Raji (cell line): ENCODE data around the gene AFTPH.

Experiments
- POLR2A ChIP-seq: IDR thresholded peaks from 2 replicates; pipeline ENCODE4 v1.6.1; 2011; ENCODE audit warnings: low read depth, low read length, control low read depth; ENCODE audit not compliant: insufficient read depth

Gene AFTPH, protein sequence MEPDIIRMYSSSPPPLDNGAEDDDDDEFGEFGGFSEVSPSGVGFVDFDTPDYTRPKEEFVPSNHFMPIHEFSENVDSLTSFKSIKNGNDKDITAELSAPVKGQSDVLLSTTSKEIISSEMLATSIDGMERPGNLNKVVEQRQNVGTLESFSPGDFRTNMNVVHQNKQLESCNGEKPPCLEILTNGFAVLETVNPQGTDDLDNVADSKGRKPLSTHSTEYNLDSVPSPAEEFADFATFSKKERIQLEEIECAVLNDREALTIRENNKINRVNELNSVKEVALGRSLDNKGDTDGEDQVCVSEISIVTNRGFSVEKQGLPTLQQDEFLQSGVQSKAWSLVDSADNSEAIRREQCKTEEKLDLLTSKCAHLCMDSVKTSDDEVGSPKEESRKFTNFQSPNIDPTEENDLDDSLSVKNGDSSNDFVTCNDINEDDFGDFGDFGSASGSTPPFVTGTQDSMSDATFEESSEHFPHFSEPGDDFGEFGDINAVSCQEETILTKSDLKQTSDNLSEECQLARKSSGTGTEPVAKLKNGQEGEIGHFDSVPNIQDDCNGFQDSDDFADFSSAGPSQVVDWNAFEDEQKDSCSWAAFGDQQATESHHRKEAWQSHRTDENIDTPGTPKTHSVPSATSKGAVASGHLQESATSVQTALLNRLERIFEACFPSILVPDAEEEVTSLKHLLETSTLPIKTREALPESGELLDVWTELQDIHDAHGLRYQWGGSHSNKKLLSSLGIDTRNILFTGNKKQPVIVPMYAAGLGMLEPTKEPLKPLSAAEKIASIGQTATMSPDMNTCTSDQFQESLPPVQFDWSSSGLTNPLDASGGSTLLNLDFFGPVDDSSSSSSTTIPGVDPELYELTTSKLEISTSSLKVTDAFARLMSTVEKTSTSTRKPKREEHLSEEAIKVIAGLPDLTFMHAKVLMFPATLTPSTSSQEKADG

GRCh38 chr2:64523666-64524603, at the start of gene AFTPH:
AFTPH (plus strand) TSS chr2:64524328; CDS start chr2:64551475, 27,147 bp downstream.
- TF ChIP-seq POLR2A, result peak; percentile 96

DNA sequence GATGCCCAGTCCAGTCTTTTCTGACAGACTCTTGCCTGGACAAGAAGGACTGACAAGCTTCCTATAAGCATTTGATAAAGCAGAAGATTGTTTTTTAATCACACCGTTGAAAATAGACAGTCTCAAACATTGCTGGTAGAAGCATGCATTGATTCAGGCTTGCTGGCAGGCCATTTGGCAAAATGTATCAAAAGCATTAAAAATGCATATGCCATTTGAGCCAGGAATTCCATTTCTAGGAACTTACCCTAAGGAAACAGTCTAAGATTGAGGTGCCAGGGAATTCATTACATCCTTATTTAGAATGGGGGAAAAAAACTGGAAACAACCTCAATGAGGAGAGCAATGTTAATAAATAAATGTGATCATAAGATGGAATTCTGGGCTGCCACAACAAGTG, 49.5 kb upstream of the AFTPH start:
- no peak for TF ChIP-seq POLR2A

DNA sequence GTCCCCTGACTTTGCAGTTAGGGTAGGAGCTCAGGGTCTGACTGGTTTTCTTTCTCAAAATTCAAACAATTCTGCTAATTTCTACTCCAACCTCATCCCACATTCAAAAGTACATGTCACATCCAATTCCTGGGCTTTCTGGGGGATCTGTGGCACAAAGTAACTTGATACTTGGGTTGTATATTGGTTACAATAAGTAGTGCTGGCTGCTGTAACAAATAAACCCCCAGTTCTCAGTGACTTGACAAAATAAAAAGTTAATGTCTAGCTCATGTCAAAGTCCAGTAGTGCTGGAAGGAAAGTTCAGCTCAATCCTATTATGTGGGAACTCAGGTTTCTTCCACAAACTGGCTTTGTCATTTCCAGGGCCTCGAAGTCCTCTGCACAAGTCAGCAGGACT, 47.1 kb upstream of the AFTPH start:
- no peak for TF ChIP-seq POLR2A

- no peak for TF ChIP-seq POLR2A
Observed at GRCh38 chr2:64477979-64478378, 46.1 kb upstream of the AFTPH start.

DNA sequence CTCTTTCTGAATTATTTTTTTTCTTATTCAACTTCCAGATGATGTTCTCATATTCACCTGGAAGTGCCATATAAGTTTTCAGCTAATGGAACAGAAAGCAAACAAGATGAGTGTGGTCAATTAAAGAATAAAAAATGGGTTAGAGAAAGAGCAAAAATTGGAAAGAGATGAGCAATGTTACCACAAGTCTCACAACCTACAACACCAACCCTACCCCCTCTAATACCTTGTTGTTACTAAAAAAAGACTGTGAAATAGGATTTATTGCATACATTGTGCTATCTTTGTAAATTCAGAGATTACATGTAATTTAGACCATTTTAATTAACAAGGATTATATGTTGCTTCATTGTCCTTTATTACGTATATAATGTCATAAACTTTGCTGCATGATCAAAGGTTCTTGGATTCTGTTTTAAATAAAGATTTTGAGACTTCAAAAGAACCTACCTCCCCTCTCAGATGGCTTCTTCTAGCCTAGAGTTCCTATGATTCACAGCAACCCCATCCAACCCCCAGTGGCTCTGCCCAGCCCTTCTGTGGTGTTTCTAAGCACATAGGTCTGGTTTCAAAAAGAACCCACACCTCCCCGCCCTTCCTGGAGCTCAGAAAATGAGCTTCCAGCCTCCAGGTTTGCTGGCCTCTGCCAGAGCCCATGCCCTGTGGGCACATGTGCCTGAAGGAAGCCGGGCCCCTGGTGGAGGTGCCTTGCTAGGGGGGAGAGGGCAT, 45.5 kb upstream of the AFTPH start:
- no peak for TF ChIP-seq POLR2A

GRCh38 chr2:64479259-64480117, 44.6 kb upstream of the AFTPH start:
- TF ChIP-seq POLR2A, result no peak

GRCh38 chr2:64481665-64482064, 42.5 kb upstream of the AFTPH start:
- TF ChIP-seq POLR2A, result no peak

DNA sequence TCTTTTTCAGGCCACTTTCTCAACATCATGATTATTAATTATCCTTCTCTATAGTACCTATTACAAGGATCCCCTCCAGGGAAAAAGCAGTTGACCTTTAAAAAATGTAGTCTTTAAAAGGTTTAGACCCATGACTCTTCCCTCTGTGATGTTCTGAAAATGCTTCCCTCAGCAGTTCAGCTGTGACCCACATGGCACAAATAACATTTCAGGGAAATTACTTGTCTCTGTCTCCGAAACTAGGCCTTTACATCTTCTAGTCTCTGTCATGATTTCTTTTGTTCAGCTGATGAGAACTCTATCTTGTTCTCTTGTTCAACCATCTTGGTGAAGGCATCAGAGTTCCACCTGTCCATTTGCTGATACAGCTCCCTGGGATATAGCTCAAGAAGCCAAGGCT, 41.9 kb upstream of the AFTPH start:
- no peak for TF ChIP-seq POLR2A

DNA sequence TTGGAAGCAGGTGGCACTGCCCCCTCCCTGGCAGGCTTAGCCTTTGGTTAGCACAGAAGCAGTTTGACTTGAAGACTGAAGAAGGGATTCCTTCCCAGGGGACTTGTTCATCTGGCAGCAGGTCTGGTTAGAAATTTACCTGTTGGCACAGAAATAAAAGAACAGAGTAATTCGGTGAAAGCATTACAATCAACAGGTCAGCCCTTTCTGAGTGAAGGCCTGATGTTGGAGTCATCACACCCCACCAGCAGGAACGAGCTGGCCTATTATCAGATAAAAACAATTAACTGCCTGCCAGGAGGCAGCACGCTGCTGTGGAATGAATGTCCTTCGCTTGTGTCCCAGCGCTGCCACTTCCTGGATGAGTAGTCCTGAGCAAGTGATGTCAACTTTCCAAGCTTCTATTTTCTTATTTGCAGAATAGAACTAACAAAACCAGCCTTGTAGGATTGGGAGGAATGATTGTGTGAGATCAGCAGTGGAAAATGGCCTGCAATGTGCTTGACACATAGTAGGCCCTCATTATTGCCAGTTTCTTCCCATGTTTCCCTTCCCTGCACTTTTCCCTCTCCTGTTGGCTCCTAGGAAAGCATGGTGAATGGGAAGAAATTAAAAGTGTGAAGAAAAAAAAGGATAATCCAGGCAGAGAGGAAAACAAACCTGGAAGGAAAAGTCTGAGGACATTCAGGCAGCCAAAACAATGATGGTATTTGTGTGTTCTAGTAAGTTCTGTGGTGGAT, 41.2 kb upstream of the AFTPH start:
- no peak for TF ChIP-seq POLR2A

DNA sequence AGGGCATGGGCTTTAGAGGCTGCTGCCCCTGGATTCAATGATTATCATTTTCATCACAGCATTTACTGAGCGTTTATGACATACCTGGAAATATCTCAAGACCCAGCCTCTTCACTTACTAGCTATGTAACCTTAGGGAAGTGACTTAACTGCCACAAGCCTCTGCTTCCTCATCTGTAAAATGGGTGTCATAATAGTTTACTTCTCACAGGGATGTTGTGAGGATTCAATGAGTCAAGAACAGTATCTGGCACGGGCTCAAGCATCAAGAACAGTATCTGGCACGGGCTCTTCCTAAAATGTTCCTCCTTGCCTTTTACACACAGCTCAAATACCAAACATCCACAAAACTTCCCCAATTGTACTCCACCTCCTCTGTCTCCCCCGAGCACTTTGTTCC, 38.8 kb upstream of the AFTPH start:
- TF ChIP-seq POLR2A, result no peak

- TF ChIP-seq POLR2A, result no peak
Observed at GRCh38 chr2:64485961-64486360, 38.2 kb upstream of the AFTPH start.

DNA sequence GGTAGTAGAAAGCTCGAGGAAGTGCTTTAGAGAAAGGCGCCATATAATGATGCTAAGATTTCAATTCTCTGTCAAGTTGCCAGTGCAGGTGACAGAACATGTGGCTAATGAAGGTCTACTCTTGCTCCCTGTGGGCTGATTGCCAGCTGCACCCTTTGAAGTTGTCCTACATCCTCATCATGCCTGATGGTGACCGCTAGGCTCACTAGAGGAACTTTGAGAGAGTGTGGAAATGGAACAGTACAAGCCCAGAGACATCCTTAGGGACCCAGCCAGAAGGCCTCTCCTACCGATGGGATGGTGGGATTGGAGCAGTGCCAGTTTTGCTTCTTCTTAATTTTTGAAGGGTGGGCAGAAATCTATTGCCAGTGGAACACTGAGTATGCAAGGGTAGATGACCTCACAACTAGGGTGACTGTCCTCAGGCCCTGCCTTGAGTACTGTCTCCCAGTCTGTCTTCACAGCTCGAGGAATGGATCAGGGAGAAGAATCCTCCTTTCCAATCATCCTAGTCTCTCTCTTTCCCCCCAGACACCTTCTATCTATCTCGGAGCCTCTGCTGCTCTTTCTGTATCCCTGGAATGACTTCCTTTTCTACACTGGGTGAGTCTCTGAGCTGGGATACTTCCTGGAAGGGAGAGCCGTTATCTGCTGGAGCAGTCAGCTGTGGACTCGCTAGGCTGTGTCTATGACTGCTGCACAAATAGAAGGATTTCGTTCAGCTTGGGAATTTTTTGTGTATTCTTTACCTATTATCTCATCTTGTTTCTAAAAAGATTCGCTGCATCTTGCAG, 36.7 kb upstream of the AFTPH start:
- no peak for TF ChIP-seq POLR2A
